ENCODE measurements around the gene RPUSD1.

DNA sequence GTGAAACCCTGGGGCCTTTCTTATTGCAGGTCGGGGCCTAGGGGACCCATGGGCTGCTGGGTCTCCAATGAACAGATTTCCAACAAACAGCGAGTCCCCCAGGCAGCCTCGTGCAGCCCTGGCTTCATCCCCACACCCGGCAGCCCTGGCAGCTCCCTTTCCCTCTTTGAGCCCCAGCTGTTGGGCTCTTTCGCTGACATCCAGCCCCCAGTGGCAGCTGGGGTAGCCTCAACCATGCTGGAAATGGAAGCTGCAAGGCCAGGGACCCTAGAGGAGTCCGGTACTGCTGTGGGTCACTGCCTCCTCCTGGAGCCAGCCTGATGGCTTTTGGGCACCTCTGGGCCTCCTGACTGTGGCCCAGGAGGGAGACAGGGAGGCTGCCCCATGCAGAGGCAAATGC is 5.9 kb downstream of the RPUSD1 start:
- TF ChIP-seq, protein P1, sequence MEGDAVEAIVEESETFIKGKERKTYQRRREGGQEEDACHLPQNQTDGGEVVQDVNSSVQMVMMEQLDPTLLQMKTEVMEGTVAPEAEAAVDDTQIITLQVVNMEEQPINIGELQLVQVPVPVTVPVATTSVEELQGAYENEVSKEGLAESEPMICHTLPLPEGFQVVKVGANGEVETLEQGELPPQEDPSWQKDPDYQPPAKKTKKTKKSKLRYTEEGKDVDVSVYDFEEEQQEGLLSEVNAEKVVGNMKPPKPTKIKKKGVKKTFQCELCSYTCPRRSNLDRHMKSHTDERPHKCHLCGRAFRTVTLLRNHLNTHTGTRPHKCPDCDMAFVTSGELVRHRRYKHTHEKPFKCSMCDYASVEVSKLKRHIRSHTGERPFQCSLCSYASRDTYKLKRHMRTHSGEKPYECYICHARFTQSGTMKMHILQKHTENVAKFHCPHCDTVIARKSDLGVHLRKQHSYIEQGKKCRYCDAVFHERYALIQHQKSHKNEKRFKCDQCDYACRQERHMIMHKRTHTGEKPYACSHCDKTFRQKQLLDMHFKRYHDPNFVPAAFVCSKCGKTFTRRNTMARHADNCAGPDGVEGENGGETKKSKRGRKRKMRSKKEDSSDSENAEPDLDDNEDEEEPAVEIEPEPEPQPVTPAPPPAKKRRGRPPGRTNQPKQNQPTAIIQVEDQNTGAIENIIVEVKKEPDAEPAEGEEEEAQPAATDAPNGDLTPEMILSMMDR (conservative IDR thresholded peaks at IDR 0.05 in 1 of 2, IDR thresholded peaks at IDR 0.05 in 1 of 2; ENCODE audit: low read depth in 1 of 2, low read length in 2 of 2), result no peak
- TF ChIP-seq EZH2 (IDR thresholded peaks at IDR 0.05; ENCODE audit: low read length, missing control alignments), result no peak

All from fibroblast of lung (primary cell).